Measurements from ENCODE around the gene NFIA. TPM values are rescaled to one million over a fixed set of nuclear protein-coding genes. Genes with fewer than 3 reads are reported as not detected.
A peak's percentile ranks its signal among the peaks of the same experiment; 100 is the strongest.

NFIA gene
- total RNA-seq, 2 donors from 2014 or later = 75.3 to 81.3 TPM

DNA sequence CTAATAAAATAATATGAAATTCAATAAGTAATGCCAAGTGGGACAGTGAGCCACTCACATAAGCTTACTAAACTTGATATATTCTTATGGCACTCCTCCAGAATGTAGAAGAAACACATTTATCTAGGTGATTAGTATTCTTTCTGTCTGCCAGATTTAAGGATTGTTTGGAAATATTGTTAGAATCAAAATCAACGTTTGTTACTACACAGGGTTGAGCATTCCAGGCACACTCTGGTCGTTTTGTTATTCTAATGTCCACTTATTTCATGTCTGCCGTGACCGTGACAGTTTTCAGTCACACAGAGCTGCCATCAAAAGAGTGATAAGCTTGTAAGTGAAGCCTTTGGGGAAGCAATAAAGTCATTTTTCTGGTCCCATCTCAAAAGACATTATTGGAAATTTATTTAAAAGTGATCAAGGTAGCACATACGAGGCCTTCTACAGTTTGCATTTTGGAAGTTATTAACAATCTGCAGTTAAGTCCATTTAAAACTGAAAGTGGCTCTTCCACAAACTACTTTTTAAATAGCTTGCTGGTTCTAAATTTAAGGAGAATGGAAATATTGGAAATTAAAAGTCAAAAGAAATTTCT is 38.0 kb downstream of the NFIA start:
- H3K9me3 ChIP-seq = no peaks in the 10 kb centered on the region
- TF ChIP-seq, protein P1, sequence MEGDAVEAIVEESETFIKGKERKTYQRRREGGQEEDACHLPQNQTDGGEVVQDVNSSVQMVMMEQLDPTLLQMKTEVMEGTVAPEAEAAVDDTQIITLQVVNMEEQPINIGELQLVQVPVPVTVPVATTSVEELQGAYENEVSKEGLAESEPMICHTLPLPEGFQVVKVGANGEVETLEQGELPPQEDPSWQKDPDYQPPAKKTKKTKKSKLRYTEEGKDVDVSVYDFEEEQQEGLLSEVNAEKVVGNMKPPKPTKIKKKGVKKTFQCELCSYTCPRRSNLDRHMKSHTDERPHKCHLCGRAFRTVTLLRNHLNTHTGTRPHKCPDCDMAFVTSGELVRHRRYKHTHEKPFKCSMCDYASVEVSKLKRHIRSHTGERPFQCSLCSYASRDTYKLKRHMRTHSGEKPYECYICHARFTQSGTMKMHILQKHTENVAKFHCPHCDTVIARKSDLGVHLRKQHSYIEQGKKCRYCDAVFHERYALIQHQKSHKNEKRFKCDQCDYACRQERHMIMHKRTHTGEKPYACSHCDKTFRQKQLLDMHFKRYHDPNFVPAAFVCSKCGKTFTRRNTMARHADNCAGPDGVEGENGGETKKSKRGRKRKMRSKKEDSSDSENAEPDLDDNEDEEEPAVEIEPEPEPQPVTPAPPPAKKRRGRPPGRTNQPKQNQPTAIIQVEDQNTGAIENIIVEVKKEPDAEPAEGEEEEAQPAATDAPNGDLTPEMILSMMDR (IDR thresholded peaks at IDR 0.05) = no peak
- peaks cover 0 to 82% of the 10 kb centered on the region in 2 donors for H3K4me1 ChIP-seq
- H3K36me3 ChIP-seq = no peaks in the 10 kb centered on the region
- peak overlapping the region; percentile 1 to 16 for H3K4me3 ChIP-seq
- H3K27me3 ChIP-seq = no peaks in the 10 kb centered on the region
- peak overlapping the region; percentile 66 to 81 for H3K27ac ChIP-seq
- DNase-seq (ENCODE audit: low spot score) = no peak

DNA sequence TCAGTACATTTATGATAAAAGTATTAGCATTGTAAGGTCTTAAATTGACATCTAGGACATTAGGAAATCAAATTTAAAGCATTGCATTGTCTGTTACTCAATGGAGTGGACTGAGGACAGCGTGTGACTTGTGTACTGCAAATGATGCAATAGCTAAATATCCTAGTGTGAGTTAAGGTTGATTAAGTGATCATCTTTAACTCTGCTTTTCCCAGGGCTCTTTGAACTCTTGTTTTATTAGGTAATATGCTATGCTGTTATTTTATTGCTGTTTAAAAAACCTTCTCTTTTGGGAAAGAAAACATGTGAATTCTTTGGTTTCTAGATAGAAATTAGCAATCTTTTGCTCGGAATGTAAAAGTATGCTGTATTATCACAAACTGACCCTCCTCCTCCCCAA is 38.6 kb downstream of the NFIA start:
- peak overlapping the region in 1 of 2 donors; percentile 16 for H3K4me3 ChIP-seq
- peak overlapping the region; percentile 66 to 81 for H3K27ac ChIP-seq
- no peaks in the 10 kb centered on the region for H3K36me3 ChIP-seq
- H3K4me1 ChIP-seq = peaks cover 0 to 82% of the 10 kb centered on the region in 2 donors
- DNase-seq (ENCODE audit: low spot score) = no peak
- TF ChIP-seq, protein P1 (IDR thresholded peaks at IDR 0.05) = no peak
- no peaks in the 10 kb centered on the region for H3K27me3 ChIP-seq
- no peaks in the 10 kb centered on the region for H3K9me3 ChIP-seq

DNA sequence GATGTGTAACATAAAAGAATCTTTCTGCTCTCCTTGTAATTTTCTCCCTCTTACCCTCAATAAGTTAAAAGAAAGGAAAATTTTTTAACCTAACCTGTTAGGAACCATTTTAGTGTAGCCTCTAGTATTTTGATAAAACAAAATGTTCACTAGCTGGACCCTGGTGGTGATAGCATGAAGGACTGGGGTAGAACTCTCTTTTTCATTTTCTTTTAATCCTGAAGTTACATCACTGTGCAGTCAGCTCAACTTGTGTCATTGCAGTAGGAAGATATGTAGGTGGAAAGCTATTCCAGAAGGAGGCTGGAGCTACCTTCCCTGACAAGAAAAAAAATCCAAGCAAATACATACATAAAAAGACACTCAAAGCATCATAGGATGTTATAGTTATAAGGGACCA is 39.3 kb downstream of the NFIA start:
- Histone ChIP-seq H3K27ac (peak overlapping the region; percentile 66 to 81), H3K4me1 (peaks cover 0 to 78% of the 10 kb centered on the region in 2 donors), H3K27me3 (no peaks in the 10 kb centered on the region), H3K36me3 (no peaks in the 10 kb centered on the region), H3K4me3 (no peak overlapping the region), H3K9me3 (no peaks in the 10 kb centered on the region)
- TF ChIP-seq, protein P1 (IDR thresholded peaks at IDR 0.05) = no peak
- no peak for DNase-seq (ENCODE audit: low spot score)

DNA sequence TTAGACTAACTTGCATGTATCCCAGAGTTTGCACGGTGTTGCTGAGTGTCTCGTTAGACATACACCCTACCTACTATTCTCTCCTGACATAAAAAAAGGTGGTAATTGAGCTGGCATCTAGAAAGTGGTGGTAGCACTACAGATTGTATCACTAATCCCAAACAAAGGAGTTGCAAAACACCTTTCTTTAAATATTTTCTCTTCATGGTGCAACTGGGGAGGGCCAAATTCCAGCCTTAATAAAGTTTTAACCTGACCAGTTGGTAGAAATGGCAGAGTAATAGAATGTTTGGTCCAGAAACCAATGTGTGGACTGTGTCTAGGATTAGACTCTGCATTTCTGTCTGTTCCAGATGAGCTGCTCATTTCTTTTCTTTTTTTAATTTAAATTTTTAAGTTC is 40.0 kb downstream of the NFIA start:
- Histone ChIP-seq H3K9me3 (no peaks in the 10 kb centered on the region), H3K36me3 (no peaks in the 10 kb centered on the region), H3K27ac (peak overlapping the region in 1 of 2 donors; percentile 81), H3K4me1 (peaks cover 0 to 74% of the 10 kb centered on the region in 2 donors), H3K27me3 (no peaks in the 10 kb centered on the region), H3K4me3 (no peak overlapping the region)
- no peak for DNase-seq (ENCODE audit: low spot score)
- TF ChIP-seq, protein P1 (IDR thresholded peaks at IDR 0.05) = no peak

DNA sequence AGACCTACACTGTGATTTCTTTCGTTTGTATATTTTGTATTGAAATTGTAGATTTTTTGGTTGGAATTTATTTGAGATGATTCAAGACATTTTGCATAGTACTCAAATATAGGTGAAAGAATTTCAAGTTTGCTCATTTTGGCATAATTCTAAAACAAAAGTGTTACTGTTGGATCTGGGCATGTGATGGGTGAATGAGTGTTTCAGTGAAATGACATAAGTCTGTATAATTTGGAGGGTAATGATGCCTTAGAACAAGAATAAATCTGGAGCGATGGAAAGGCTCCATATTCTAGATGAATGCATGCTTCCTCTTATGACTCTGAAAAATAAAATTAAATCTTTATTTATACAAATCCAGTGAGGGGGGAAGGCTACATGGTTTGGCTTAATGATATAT is 41.0 kb downstream of the NFIA start:
- no peaks in the 10 kb centered on the region for H3K36me3 ChIP-seq
- no peaks in the 10 kb centered on the region for H3K9me3 ChIP-seq
- H3K4me3 ChIP-seq = no peak overlapping the region
- DNase-seq (ENCODE audit: low spot score) = no peak
- TF ChIP-seq, protein P1 (IDR thresholded peaks at IDR 0.05) = no peak
- H3K27me3 ChIP-seq = no peaks in the 10 kb centered on the region
- peak overlapping the region in 1 of 2 donors; percentile 85 for H3K27ac ChIP-seq
- peaks cover 0 to 74% of the 10 kb centered on the region in 2 donors for H3K4me1 ChIP-seq

DNA sequence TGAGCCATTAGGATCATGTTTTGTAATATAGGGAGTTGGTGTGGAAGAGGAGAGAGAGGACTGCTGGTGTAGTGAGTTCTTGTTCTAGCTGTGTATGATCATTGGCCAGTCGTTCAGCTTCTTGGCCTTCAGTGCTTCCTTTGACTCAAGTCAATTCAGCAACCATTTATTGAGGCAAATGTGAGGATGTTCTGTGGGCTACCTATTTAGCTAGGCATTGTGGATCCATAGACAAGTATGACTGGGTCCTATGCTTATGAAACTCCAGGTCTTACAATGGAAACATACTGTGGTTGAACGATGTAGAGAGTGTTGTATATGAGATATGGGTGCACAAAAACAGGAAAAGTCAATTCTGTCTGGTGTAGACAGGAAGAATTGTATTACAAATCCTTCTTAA is 41.7 kb downstream of the NFIA start:
- TF ChIP-seq, protein P1 (IDR thresholded peaks at IDR 0.05) = no peak
- Histone ChIP-seq H3K9me3 (no peaks in the 10 kb centered on the region), H3K4me3 (no peak overlapping the region), H3K4me1 (peaks cover 0 to 68% of the 10 kb centered on the region in 2 donors), H3K27ac (peak overlapping the region; percentile 52 to 85), H3K27me3 (no peaks in the 10 kb centered on the region), H3K36me3 (no peaks in the 10 kb centered on the region)
- no peak for DNase-seq (ENCODE audit: low spot score)
